CD4-positive, alpha-beta T cell treated with Interferon gamma for 1 hour (primary cell): Measurements from ENCODE around the gene GUCY2F.

Experiments used
- DNase-seq: peaks from one replicate; pipeline ENCODE4 v3.0.0-alpha.2; 2020

GUCY2F gene

DNA sequence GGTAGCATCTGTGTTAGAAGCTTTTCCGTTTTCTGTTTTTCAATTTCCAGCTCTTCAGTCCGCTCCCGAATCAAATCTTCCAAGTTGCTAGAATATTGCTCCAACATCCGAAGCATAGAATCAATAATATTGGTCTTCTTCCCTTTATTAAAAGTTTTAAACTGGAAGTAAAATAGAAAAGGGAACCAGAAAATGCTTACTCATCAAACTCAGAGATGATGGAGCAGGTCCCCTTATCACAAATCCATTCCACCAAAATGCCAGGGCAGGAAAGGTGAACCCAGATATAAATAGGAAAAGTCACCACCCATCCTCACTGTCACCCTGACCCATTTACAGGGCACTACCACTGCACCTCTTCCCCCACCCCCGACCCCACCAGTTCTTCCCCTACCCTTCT, 89.0 kb downstream of the GUCY2F start:
- DNase-seq, result no peak

DNA sequence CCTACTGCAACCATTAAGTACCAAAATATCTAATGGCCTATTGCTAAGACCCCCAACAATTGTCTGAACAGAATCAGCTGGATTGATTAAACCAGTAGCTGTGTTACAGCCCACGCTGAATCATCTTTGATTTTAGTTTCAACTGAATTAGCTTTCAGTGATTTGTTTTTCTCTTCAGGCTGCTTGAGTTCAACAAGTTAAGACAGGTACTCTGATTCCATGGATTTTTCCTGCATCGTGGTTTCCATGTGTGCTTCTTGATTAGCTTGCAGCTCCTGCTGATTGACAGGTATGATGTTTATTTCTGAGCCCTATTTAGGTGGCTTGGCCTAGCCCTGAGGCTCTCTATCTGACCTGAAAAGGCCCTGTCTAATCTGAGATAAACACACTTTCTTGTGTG, 91.3 kb downstream of the GUCY2F start:
- DNase-seq, result no peak

DNA sequence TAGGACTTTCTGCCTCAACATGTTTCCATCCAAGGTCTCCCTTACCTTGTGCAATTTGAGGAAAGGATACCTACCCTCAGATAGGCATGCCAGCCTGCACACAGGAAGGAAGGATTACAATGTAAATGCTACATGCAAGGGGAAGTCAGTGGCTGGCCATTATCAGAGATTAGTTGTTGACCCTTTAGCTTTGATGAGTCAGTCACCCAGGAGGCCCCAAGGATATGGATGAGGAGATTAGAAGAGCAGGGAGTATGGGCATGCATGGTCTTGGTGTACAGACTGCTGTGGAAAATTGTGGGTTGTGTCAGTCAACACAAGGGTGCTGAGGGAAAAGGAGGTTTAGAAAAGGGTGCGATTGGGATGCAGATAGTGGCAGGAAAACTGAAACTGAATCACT, 92.0 kb downstream of the GUCY2F start:
- DNase-seq, result no peak

DNA sequence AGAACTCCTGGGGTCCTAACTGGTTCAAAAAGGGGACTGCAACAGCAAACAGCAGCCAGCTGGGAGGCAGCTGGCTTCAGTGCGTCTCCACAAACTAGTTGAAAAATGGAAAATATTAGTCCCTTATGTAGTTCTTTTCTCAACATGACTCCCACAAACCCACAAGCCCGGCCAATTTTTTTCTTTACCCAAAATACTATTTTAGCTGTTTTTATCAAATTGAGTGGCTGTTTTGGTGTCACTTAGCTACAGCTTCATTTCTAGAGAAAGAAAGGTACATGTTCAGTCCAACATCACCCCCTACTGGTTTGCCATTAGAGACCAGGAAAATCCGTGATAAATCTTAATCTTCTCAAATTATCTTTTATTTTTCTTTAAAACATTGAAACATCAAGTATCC, 97.2 kb downstream of the GUCY2F start:
- DNase-seq, result no peak

DNA sequence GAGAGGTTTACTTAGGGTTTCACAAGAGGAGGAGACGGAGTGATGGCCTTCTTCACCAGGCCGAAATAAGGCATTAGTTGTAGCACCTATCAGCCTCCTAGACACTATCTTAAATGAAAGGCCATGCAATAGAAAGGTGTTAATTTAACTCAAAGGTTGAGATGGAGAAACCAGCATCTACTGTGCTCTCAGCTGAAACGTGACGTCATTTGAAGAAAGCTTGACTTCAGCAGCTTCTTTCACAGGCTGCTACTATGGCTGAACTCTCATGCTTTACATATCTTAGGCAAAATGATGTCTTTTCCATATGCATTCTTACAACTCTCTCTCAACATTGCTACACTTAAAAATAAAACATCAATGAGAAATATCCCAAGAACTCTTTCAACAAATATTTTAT, 99.6 kb downstream of the GUCY2F start:
- no peak for DNase-seq

DNA sequence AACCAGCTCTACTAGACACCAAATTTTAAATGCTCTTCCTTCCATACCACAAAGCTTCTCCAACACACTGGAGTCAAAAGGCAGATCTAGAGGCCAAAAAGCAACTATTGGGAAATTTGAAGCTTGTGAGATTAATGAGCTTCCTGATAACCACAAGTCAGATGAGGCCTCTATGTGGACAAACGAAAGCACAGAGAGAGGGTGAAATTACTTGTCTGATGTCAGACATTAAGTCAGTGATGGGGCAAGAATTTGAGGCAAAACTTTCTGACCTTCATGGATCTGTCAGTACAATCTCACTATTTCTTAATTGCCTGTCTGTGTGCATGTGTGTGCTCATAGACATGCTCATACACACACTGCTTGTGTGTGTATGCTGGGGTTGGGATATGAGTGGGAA, 103.6 kb downstream of the GUCY2F start:
- DNase-seq, result no peak

GRCh38 chrX:109374262-109374960, 107.5 kb downstream of the GUCY2F start:
- DNase-seq, result no peak

GRCh38 chrX:109373468-109373867, 108.4 kb downstream of the GUCY2F start:
- DNase-seq, result no peak

DNA sequence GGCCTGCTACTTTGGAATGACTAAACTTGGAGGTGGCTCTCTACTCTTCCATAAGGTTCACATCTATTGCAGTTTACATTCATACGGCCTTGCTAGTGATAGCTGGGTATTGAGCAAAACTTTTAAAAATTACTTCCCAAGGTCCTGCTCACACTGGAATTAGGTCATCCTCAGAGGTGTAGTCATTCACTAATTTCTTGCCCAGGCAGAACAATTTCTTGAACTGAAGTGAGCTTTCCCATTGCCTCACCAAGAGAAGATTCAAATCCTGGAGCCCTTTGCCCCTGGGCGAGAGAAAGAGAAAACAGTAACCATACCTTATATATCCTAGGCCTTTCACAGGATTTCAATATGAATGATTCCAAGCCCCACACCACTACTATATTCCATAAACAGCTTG, 109.2 kb downstream of the GUCY2F start:
- no peak for DNase-seq

GRCh38 chrX:109372291-109372690, 109.6 kb downstream of the GUCY2F start:
- no peak for DNase-seq

DNA sequence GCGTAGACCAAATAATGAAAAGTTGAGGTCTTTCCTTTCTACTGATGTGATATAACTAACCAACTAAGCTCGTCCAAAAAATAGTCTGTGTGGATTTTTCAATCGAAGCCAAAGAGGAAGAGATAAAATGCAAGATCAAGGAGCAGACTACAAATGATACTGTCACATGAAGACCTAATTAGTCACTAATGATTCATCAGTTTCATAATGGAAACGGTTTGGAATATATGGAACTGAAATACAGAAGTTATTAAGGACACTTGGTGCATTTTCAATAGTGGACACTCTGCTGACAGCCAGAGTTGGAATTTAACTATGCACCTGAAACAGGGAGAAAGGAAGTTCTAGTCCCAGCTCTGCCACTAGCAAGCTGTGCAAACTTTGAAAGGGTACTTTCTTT, 119.8 kb downstream of the GUCY2F start:
- DNase-seq, result no peak

- no peak for DNase-seq
Measured at GRCh38 chrX:109360301-109360700, 121.6 kb downstream of the GUCY2F start.

GRCh38 chrX:109357706-109358105, 124.2 kb downstream of the GUCY2F start:
- no peak for DNase-seq

DNA sequence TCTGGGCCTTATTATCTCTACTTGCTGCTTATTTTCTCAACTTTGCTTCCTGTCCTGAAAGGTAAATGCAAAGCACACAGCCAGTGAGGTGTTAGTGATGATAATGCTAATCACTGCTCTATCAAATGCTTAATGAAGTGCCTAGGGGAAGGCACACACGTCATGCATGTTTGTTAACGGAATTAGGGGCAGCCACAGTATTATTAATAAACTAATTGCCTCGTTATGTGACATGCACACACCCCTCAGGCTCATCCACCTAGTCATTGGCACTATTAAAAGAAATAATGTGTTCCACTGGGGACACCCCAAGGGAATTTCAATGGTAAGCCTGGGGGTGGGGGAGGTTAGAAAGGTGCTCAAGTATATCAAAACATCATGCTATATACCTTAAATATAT, 125.2 kb downstream of the GUCY2F start:
- no peak for DNase-seq

DNA sequence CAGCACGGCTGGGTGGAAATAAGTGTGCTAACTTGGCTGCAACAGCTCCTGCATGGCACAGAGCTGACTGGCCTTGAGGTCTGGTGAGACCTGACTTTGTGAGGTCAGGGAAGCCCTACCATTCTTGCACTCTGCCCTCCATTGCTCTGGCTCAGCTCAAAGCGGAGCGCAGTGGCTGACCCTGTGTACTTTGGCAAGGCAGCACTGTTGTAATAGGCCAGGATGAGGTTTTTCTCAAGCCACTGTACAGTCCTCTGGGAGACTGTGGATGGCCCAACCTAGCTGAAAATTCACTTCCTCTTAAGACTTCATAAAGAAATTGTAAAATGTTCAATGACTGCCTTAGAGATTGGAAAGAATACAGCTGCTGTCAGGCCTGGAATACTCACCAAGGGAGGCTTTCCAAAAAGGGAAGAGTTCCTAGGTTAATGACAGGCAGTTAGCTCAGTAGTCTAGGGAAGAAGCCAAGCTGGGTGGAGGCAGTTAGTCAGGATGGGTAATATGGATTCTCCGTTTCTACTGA, 129.8 kb downstream of the GUCY2F start:
- no peak for DNase-seq

DNA sequence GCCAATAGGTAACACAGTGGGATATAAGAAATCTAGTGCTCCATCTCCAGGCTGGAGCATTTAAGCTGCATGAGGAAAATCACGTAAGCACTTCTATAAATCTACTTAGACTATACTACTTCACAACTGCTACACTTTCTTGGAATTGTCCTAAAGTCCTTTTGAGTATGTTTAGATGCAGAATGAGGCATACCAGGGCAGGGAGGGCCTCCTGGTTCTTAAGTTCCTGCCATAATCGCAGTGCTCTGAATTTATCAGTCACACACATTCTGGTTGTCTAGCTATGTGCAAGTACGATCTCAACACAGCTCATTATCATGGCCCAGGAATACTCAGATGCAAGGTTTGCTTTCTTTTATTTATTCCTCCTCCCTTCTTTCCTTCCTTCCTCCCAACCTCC, 130.3 kb downstream of the GUCY2F start:
- no peak for DNase-seq

- no peak for DNase-seq
Measured at GRCh38 chrX:109350551-109350950, 131.3 kb downstream of the GUCY2F start.

- no peak for DNase-seq
Measured at GRCh38 chrX:109350051-109350450, 131.8 kb downstream of the GUCY2F start.

DNA sequence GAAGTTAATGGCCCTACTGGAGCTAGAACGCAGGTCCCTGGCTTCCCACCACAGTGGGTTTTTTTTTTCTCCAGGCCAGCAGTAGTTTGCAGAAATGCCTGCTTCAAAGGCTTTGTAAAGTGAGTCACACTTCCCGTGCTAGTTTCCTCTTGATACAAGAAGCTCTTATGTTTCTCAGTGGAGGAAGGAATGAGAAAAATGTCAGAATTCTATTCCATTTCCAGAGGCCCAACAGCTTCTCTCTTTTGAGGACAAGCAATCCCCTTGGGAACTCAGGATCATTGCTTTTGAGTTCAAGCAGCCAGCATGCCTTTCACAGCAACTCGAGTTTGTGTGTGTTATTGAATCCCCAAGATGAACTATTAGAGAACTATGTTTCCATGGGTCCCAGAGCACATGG, 134.3 kb downstream of the GUCY2F start:
- no peak for DNase-seq

DNA sequence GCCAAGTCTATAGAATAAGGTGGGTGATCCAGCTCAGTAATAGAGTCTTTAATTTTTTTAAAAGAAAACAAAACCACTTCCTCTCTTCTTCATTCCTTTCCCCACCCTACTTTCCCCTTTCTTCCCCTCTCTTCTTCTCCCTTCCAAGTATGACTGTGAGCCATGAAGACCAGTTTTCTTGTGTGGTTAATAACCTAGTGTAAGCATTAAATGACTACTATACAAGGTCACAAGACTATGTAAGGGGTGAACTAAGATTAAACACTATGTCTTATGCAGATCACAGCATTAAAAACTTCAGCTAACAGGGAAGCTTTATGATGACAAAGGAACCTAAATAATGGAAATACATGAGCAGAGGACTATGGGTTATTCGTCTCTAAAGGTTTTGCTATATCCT, 135.4 kb downstream of the GUCY2F start:
- no peak for DNase-seq

- DNase-seq, result no peak
Measured at GRCh38 chrX:109345856-109346255, 136.0 kb downstream of the GUCY2F start.

- DNase-seq, result no peak
Measured at GRCh38 chrX:109344678-109345077, 137.2 kb downstream of the GUCY2F start.

GRCh38 chrX:109344101-109344500, 137.8 kb downstream of the GUCY2F start:
- DNase-seq, result no peak

DNA sequence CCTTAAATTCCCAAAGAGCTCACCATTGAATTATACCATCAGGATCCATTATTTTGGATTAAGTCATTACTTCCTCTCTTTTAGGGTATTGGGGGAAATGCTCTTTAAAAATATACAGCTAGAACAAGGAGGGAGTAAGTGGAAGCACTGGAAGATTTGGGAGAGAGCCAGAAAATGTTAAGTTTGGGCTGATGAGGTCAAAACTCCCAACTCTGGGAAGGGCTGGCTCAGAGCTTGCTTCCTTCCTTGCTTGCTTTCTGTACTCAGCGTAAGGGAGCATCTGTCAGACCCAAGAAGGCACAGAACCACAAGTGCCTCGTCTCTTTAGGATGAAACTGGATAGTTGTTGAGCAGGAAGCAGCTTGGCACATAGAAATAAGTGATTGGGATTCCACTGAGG, 138.2 kb downstream of the GUCY2F start:
- DNase-seq, result no peak

DNA sequence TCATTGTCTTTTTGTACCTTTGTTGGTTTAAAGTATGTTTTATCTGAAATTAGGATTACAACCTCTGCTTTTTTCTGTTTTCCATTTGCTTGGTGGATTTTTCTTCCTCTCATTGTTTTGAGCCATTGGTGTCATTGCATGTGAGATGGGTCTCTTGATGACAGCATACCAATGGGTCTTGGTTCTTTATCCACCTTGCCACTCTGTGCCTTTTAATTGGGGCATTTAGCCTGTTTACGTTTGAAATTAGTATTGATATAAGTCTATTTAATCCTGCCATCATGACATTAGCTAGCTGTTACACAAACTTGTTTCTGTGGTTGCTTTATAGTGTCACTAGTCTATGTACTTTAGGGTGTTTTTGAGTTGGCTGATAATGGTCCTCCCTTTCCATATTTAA, 145.7 kb downstream of the GUCY2F start:
- DNase-seq, result no peak
